Natural killer cell (primary cell): ENCODE measurements around the gene CX3CR1. TPM values are rescaled to one million over a fixed set of nuclear protein-coding genes. Genes with fewer than 3 reads are reported as not detected.
A peak's percentile ranks its signal among the peaks of the same experiment; 100 is the strongest.

ENCODE experiments used
- ATAC-seq, 3 donors: fragments of 150-1000 bp in 2 of 3; fragments of 200-7000 bp in 1 of 3; cut with Tn5 transposase; 1 replicate in 1 of 3; 2 replicates in 2 of 3; pipeline ENCODE4 v1.10.0; 2021; ENCODE audit warnings: mild to moderate bottlenecking in 2 of 3, moderate library complexity in 2 of 3
- DNase-seq, 2 donors: peaks; one replicate each; pipeline versions ENCODE4 v3.0.0 to v3.0.0-alpha.2; 2013 to 2021; ENCODE audit warnings: mixed read lengths in 1 of 2
- H3K27ac ChIP-seq: one replicate; pipeline ENCODE4 v1.5.1; 2013; ENCODE audit warnings: mild to moderate bottlenecking, low read length
- H3K27me3 ChIP-seq: one replicate; pipeline ENCODE4 v1.6.1; 2013; ENCODE audit warnings: low read length; ENCODE audit not compliant: control insufficient read depth, insufficient read depth
- H3K36me3 ChIP-seq: one replicate; pipeline ENCODE4 v1.6.1; 2013; ENCODE audit warnings: low read length; ENCODE audit not compliant: control insufficient read depth, insufficient read depth
- H3K4me1 ChIP-seq: one replicate; pipeline ENCODE4 v1.6.1; 2013; ENCODE audit warnings: low read length; ENCODE audit not compliant: control insufficient read depth, insufficient read depth
- H3K4me3 ChIP-seq: one replicate; pipeline ENCODE4 v1.5.1; 2013; ENCODE audit warnings: low read length
- H3K9me3 ChIP-seq: one replicate; pipeline ENCODE4 v1.6.1; 2013; ENCODE audit warnings: low read length; ENCODE audit not compliant: control insufficient read depth, insufficient read depth
- H3K27ac Mint-ChIP-seq, 2 donors: one replicate each; pipeline ENCODE4 v1.8.0; 2022; ENCODE audit warnings: mild to moderate bottlenecking in 2 of 2, mixed read lengths in 2 of 2, moderate library complexity in 1 of 2
- H3K27me3 Mint-ChIP-seq, 2 donors: one replicate each; pipeline ENCODE4 v1.8.0; 2022; ENCODE audit warnings: low read depth in 2 of 2, mixed read lengths in 2 of 2
- H3K36me3 Mint-ChIP-seq: one replicate; pipeline ENCODE4 v1.8.0; 2022; ENCODE audit warnings: mixed read lengths
- H3K4me1 Mint-ChIP-seq, 2 donors: one replicate each; pipeline ENCODE4 v1.8.0; 2022; ENCODE audit warnings: mixed read lengths in 2 of 2
- H3K4me3 Mint-ChIP-seq: one replicate; pipeline ENCODE4 v1.8.0; 2022; ENCODE audit warnings: mild to moderate bottlenecking, moderate library complexity, mixed read lengths
- H3K9me3 Mint-ChIP-seq, 2 donors: one replicate each; pipeline ENCODE4 v1.8.0; 2022; ENCODE audit warnings: mixed read lengths in 2 of 2
- WGBS: methylation state at CpG from one replicate; pipeline ENCODE4 v1.1.7; 2013; ENCODE audit warnings: missing lambda C conversion rate; ENCODE audit not compliant: insufficient coverage; 5-methylcytosine and 5-hydroxymethylcytosine counted together
- intact Hi-C: fragments of 100-400 bp; cut with micrococcal nuclease; formaldehyde crosslinking; loops from one replicate; pipeline ENCODE4 v1.14.2; 2022
- total RNA-seq, 4 donors: library from RNA; stranded (reverse); fragments of 120-200 nt in 1 of 4; gene quantifications; one replicate each; pipeline versions ENCODE4 v1.2.3 to v1.2.4, GENCODE V29; 2013 to 2022
- TF ChIP-seq, protein P1 (sequence below): fragments of 200-600 bp; IDR thresholded peaks from one replicate; pipeline ENCODE4 v1.8.0; 2022; ENCODE audit warnings: antibody characterized with exemption

The CX3CR1 gene
- total RNA-seq, 3 donors from 2014 or later (not counting 1 experiment from before 2014, with no cell fraction given) = 203 to 459 (median 405) TPM

DNA sequence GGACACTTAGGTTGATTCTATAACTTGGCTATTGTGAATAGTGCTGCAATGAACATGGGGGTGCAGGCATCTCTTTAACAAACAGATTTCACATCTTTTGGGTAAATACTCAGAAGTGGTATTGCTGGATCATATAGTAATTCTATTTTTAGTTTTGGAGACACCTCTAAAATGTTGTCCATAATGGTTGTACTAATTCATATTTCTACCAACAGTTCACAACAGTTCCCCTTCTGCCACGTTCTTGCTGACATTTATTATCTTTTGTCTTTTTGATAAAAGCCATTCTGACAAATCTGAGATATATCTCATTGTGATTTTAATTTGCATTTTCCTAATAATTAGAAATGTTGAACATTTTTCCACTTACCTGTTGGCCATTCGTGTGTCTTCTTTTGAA, 19.5 kb downstream of the CX3CR1 start:
- Histone ChIP-seq H3K27me3 (no peaks in the 10 kb centered on the region), H3K4me1 (peaks cover 75% of the 10 kb centered on the region), H3K9me3 (no peaks in the 10 kb centered on the region), H3K36me3 (peaks cover 22% of the 10 kb centered on the region), H3K27ac (peak overlapping the region; percentile 90), H3K4me3 (no peak overlapping the region)
- Mint-ChIP-seq H3K27me3 (no peaks in the 10 kb centered on the region), H3K27ac (peak overlapping the region; percentile 91 to 92), H3K4me3 (peak overlapping the region; percentile 38), H3K9me3 (no peaks in the 10 kb centered on the region), H3K4me1 (peaks cover 90 to 97% of the 10 kb centered on the region in 2 donors), H3K36me3 (peaks cover 27% of the 10 kb centered on the region)
- TF ChIP-seq, protein P1, sequence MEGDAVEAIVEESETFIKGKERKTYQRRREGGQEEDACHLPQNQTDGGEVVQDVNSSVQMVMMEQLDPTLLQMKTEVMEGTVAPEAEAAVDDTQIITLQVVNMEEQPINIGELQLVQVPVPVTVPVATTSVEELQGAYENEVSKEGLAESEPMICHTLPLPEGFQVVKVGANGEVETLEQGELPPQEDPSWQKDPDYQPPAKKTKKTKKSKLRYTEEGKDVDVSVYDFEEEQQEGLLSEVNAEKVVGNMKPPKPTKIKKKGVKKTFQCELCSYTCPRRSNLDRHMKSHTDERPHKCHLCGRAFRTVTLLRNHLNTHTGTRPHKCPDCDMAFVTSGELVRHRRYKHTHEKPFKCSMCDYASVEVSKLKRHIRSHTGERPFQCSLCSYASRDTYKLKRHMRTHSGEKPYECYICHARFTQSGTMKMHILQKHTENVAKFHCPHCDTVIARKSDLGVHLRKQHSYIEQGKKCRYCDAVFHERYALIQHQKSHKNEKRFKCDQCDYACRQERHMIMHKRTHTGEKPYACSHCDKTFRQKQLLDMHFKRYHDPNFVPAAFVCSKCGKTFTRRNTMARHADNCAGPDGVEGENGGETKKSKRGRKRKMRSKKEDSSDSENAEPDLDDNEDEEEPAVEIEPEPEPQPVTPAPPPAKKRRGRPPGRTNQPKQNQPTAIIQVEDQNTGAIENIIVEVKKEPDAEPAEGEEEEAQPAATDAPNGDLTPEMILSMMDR = no peak
- intact Hi-C loops = no loop called here
- ATAC-seq = no peak
- no peak for DNase-seq
- WGBS = no CpG with 5 or more reads among the region's 2 CpGs

DNA sequence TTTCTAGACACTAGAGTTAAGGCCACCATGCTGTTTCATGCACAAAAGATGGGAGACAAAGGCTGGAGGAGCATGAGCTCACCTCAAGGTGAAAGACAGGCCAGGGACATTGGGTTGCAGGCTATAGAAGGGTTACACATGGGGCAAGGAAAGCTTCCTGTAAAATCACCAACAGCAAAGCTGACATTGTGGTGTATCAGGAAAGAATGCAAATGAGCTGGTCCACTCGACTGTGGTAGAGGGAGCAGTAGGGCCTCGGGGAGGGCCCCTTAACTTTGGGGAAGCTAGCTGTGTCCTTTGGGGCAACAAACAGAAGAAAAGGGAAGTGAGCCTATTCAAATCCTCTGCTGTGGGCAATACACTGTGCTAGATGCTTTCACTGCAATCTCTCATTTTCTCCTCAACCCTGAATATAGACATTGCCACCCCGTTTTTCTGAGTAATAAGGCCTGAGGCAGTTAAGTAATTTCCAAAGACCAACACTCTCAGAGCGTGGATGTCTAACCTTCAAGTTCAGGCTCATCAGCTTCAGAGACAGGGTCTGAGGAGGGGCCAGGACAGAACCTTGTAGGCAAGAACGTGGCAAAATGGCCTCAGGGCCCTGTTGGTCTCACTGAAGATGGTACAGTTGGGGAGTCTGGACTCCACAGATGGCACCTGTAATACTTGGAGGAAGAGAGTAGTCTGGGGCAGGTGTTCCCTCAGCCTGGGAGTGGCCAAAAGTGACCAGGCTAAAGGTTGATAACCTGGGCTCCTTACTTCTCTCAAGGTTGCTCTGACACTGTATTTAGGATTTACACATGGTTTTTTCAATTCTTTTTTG, 24.1 kb downstream of the CX3CR1 start:
- TF ChIP-seq, protein P1 = no peak
- Mint-ChIP-seq H3K4me3 (peak overlapping the region; percentile 51), H3K27ac (peak overlapping the region; percentile 88 to 93), H3K27me3 (no peaks in the 10 kb centered on the region), H3K4me1 (peaks cover 88% of the 10 kb centered on the region in 2 donors), H3K9me3 (no peaks in the 10 kb centered on the region), H3K36me3 (no peaks in the 10 kb centered on the region)
- Histone ChIP-seq H3K4me1 (peaks cover 64% of the 10 kb centered on the region), H3K36me3 (peaks cover 2% of the 10 kb centered on the region), H3K9me3 (no peaks in the 10 kb centered on the region), H3K27me3 (no peaks in the 10 kb centered on the region), H3K4me3 (no peak overlapping the region), H3K27ac (peak overlapping the region; percentile 56)
- WGBS = 30% methylated on average over 5 of the region's 5 CpGs
- no peak for DNase-seq
- peak; percentile 22 to 82 (median 55) for ATAC-seq
- intact Hi-C loops = no loop called here

DNA sequence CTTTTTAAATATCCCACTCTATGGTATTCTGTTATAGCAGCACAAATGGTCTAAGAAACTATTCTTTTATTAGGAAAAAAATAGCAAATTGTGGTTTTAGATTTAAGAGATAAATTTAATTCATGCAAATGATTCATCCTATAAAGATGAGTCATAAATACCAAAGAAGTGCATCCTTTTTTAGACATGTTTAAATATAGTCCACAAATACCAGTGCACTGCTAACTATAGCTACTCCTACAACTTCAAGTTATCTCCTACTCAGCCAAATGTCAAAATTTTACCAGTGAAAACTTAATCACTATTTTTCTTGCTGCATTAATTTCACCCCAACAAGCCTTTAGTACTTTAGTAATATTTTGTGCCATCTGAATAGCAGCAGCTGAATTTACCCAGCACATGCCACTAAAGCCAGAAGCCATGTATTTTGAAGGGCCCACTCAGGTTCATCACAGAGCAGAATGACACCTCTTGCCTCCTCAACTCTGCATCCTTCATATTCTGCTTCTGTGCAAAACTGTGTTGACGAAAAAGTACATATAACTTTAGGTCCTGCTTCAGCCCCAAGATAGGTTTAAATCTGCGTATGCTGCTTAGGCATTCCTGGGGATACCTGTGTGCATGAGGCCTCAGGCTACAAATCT, 24.9 kb downstream of the CX3CR1 start:
- no peak overlapping the region for H3K4me3 ChIP-seq
- peaks cover 71% of the 10 kb centered on the region for H3K4me1 ChIP-seq
- H3K9me3 ChIP-seq = no peaks in the 10 kb centered on the region
- Mint-ChIP-seq H3K4me1 (peaks cover 87 to 90% of the 10 kb centered on the region in 2 donors), H3K36me3 (no peaks in the 10 kb centered on the region), H3K4me3 (peak overlapping the region; percentile 51), H3K27me3 (no peaks in the 10 kb centered on the region), H3K27ac (peak overlapping the region; percentile 88 to 93), H3K9me3 (no peaks in the 10 kb centered on the region)
- TF ChIP-seq, protein P1 = no peak
- DNase-seq (no peak), ATAC-seq (peak in 1 of 3 donors; percentile 42)
- intact Hi-C loops = no loop called here
- peak overlapping the region; percentile 56 for H3K27ac ChIP-seq
- H3K27me3 ChIP-seq = no peaks in the 10 kb centered on the region
- 25% methylated on average over 2 of the region's 2 CpGs for WGBS
- H3K36me3 ChIP-seq = peaks cover 2% of the 10 kb centered on the region
